ENCODE results near the gene CETP. TPM values are rescaled to one million over a fixed set of nuclear protein-coding genes. Genes with fewer than 3 reads are reported as not detected.

CETP gene
- total and polyA plus RNA-seq, 2 of the 8 experiments (the other 6 are each of a cell fraction or from before 2014, with no cell fraction given): not detected

- no peaks in the 10 kb centered on the region for H3K27me3 ChIP-seq (replicated peaks in 1 of 4; ENCODE audit: control insufficient read depth in 3 of 4, extremely low read depth in 1 of 4, insufficient read depth in 3 of 4, low read length in 3 of 4)
- ChIA-PET CTCF (ENCODE audit: partially characterized antibody) (interaction anchor here (1.1 to 2.6 kb wide), 3 partner anchors 11 to 61 kb away, joined by 5 to 11 read pairs (median 5); no protein-coding TSS in a partner anchor), POLR2A (ENCODE audit: partially characterized antibody) (no interaction called here)
- H4K91ac ChIP-seq (replicated peaks; ENCODE audit: insufficient read length, low read length): no peak overlapping the region
- no peaks in the 10 kb centered on the region for H3K23me2 ChIP-seq (ENCODE audit: low read depth, low read length)
- H3K4me1 ChIP-seq (replicated peaks in 1 of 4; ENCODE audit: control insufficient read depth in 3 of 4, insufficient read depth in 4 of 4, low read length in 3 of 4): no peaks in the 10 kb centered on the region
- H3K9me3 ChIP-seq (ENCODE audit: insufficient read depth in 2 of 2, low read depth in 1 of 2, low read length in 1 of 2): no peaks in the 10 kb centered on the region
- no peak overlapping the region for H3K14ac ChIP-seq (ENCODE audit: insufficient read length)
- no peak overlapping the region for H3K23ac ChIP-seq (ENCODE audit: insufficient read length)
- H3K9ac ChIP-seq (replicated peaks in 1 of 4; ENCODE audit: extremely low read depth in 1 of 4, low read depth in 3 of 4, low read length in 3 of 4): no peak overlapping the region
- H3K79me1 ChIP-seq (ENCODE audit: low read depth, low read length): no peaks in the 10 kb centered on the region
- H2BK5ac ChIP-seq (ENCODE audit: low read depth, low read length): no peak overlapping the region
- H3K4ac ChIP-seq (replicated peaks; ENCODE audit: insufficient read length, low read depth, low read length): no peak overlapping the region
- no peak overlapping the region for H3K4me2 ChIP-seq (ENCODE audit: insufficient read depth in 1 of 2, low read depth in 2 of 2, low read length in 2 of 2)
- DNase-seq (ENCODE audit: low read depth in 1 of 2, low spot score in 2 of 2) (no peak), FAIRE-seq (no peak)
- no peak overlapping the region for H2BK120ac ChIP-seq (replicated peaks; ENCODE audit: low read depth, low read length)
- no peak overlapping the region for H2BK15ac ChIP-seq (ENCODE audit: low read length)
- H3K18ac ChIP-seq (ENCODE audit: extremely low read depth, low read length): no peak overlapping the region
- no peak overlapping the region for H3K56ac ChIP-seq (replicated peaks; ENCODE audit: insufficient read length, low read depth, low read length)
- H2BK20ac ChIP-seq (ENCODE audit: low read length): no peak overlapping the region
- no peaks in the 10 kb centered on the region for H4K20me1 ChIP-seq (replicated peaks in 1 of 2; ENCODE audit: control insufficient read depth in 1 of 2, insufficient read depth in 2 of 2, low read length in 2 of 2)
- peak overlapping the region; percentile 12; the same call in 1 of the 2 replicates for H4K8ac ChIP-seq (ENCODE audit: extremely low read depth, insufficient read depth, low read length)
- H3K79me2 ChIP-seq (ENCODE audit: control insufficient read depth in 1 of 2, insufficient read depth in 2 of 2, low read length in 2 of 2): no peaks in the 10 kb centered on the region
- no peak overlapping the region for H3K4me3 ChIP-seq (ENCODE audit: extremely low read depth in 1 of 4, insufficient read depth in 2 of 4, low read depth in 3 of 4, low read length in 4 of 4)
- H3K27ac ChIP-seq (ENCODE audit: low read depth, low read length): no peak overlapping the region
- no peak overlapping the region for H2AFZ ChIP-seq (ENCODE audit: low read length)
- no peaks in the 10 kb centered on the region for H3K36me3 ChIP-seq (ENCODE audit: control insufficient read depth in 2 of 4, insufficient read depth in 4 of 4, low read length in 3 of 4)
- no peak overlapping the region for H2BK12ac ChIP-seq (ENCODE audit: low read depth, low read length)
- H2AK5ac ChIP-seq (ENCODE audit: low read depth, low read length): no peak overlapping the region
- 84% methylated on average over 8 of the region's 8 CpGs; no CpG with 5 or more reads in 1 of the 2 experiments for WGBS, 2 experiments (ENCODE audit: extremely low coverage in 1 of 2, insufficient coverage in 1 of 2, insufficient read length in 1 of 2, insufficient replicate concordance in 2 of 2, low coverage in 1 of 2, low lambda C conversion rate in 2 of 2, missing lambda C conversion rate in 1 of 2)
- H4K5ac ChIP-seq (ENCODE audit: insufficient read length, low read depth, low read length): no peak overlapping the region
- TF ChIP-seq HDAC2 (IDR thresholded peaks at IDR 0.05; ENCODE audit: borderline replicate concordance in 1 of 2, low read depth in 2 of 2, low read length in 2 of 2): no peak
- TF ChIP-seq POLR2AphosphoS5 (IDR thresholded peaks at IDR 0.05; ENCODE audit: low read depth, low read length): no peak
- no peak for TF ChIP-seq NRF1 (IDR thresholded peaks at IDR 0.05; ENCODE audit: low read depth, low read length)
- no peak for TF ChIP-seq TAF7 (optimal IDR thresholded peaks at IDR 0.05; ENCODE audit: borderline replicate concordance, low read depth, low read length)
- no peak for TF ChIP-seq KDM1A (IDR thresholded peaks at IDR 0.05; ENCODE audit: borderline replicate concordance, low read length)
- no peak for TF ChIP-seq JUND (IDR thresholded peaks at IDR 0.05; ENCODE audit: low read length)
- no peak for TF ChIP-seq RBBP5 (IDR thresholded peaks at IDR 0.05; ENCODE audit: borderline replicate concordance, low read depth, low read length)
- TF ChIP-seq SAP30 (IDR thresholded peaks at IDR 0.05; ENCODE audit: insufficient read depth, insufficient replicate concordance, low read length): no peak
- TF ChIP-seq SIN3A (conservative IDR thresholded peaks at IDR 0.05 in 1 of 2, IDR thresholded peaks at IDR 0.05 in 1 of 2; ENCODE audit: low read depth in 1 of 2, low read length in 2 of 2): no peak
- no peak for TF ChIP-seq CHD2 (IDR thresholded peaks at IDR 0.05; ENCODE audit: low read length)
- TF ChIP-seq CBX8 (IDR thresholded peaks at IDR 0.05; ENCODE audit: borderline replicate concordance, low read depth, low read length): no peak
- no peak for TF ChIP-seq ATF3 (IDR thresholded peaks at IDR 0.05; ENCODE audit: insufficient read depth, low read depth, low read length)
Measured at GRCh38 chr16:57023541-57024249, 61.9 kb downstream of the CETP start.
